GM12878 (cell line): ENCODE measurements around the gene RRAGD.

Source experiments
- EZH2 ChIP-seq: IDR thresholded peaks from 2 replicates; pipeline ENCODE4 v1.6.1; 2012; ENCODE audit warnings: low read depth, mild to moderate bottlenecking, control low read depth, inconsistent platforms, low read length, borderline replicate concordance; ENCODE audit not compliant: control insufficient read depth
- GATAD2B ChIP-seq: fragments of 450-650 bp; conservative IDR thresholded peaks from 2 replicates; pipeline ENCODE4 v1.6.1; 2017; ENCODE audit warnings: low read depth, mild to moderate bottlenecking, moderate library complexity
- HDAC6 ChIP-seq: fragments of 200-600 bp; sonication (generic); IDR thresholded peaks from one replicate; pipeline ENCODE4 v1.8.0; 2017; ENCODE audit warnings: antibody characterized with exemption; ENCODE audit not compliant: unreplicated experiment
- NFIC ChIP-seq: IDR thresholded peaks from 2 replicates; pipeline ENCODE4 v1.6.1; 2012; ENCODE audit warnings: low read depth, mild to moderate bottlenecking, inconsistent platforms, low read length, moderate library complexity
- RELA ChIP-seq: fragments of 450-650 bp; IDR thresholded peaks from 2 replicates; pipeline ENCODE4 v1.8.0; 2014; ENCODE audit warnings: borderline replicate concordance; ENCODE audit not compliant: partially characterized antibody
- TAF1 ChIP-seq: IDR thresholded peaks from 2 replicates; pipeline ENCODE4 v1.6.1; 2011; ENCODE audit warnings: mild to moderate bottlenecking, low read depth, low read length, borderline replicate concordance
- TCF7 ChIP-seq: IDR thresholded peaks from 2 replicates; pipeline ENCODE4 v1.6.1; 2014; ENCODE audit warnings: antibody characterized with exemption, borderline replicate concordance

GRCh38 chr6:89356642-89357170 lies 55.4 kb downstream of the RRAGD start:
- TF ChIP-seq HDAC6 (no peak), TAF1 (no peak), RELA (no peak), EZH2 (no peak), NFIC (no peak), GATAD2B (no peak), TCF7 (no peak)
